Measurements from ENCODE around the gene LANCL3. TPM values are rescaled to one million over a fixed set of nuclear protein-coding genes. Genes with fewer than 3 reads are reported as not detected.

LANCL3 gene
- total RNA-seq, 1 experiment from 2014 or later, result 1.5 TPM

DNA sequence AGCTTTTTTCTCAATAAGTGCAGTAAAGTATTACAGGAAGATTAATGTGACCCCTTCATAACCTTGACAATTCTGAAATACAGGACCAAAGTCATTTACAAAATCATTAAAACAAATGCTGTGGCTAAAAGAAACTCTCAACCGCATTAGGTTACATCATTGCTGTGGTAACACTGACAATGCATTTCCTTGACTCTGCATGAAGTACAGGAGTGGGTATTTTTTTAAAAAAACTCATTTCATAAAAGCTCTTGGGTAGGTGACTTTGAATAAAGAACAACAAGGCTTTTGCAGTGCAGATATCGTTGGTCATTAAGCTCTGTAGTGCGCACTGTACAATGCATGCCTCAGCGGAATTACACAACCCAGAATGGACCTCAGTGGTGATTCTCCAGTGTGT lies 90.7 kb downstream of the LANCL3 start:
- H3K9me2 ChIP-seq (ENCODE audit: insufficient read depth), result no peaks in the 10 kb centered on the region
- TF ChIP-seq, protein P1, sequence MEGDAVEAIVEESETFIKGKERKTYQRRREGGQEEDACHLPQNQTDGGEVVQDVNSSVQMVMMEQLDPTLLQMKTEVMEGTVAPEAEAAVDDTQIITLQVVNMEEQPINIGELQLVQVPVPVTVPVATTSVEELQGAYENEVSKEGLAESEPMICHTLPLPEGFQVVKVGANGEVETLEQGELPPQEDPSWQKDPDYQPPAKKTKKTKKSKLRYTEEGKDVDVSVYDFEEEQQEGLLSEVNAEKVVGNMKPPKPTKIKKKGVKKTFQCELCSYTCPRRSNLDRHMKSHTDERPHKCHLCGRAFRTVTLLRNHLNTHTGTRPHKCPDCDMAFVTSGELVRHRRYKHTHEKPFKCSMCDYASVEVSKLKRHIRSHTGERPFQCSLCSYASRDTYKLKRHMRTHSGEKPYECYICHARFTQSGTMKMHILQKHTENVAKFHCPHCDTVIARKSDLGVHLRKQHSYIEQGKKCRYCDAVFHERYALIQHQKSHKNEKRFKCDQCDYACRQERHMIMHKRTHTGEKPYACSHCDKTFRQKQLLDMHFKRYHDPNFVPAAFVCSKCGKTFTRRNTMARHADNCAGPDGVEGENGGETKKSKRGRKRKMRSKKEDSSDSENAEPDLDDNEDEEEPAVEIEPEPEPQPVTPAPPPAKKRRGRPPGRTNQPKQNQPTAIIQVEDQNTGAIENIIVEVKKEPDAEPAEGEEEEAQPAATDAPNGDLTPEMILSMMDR (conservative IDR thresholded peaks at IDR 0.05), result no peak
- TF ChIP-seq EZH2 (IDR thresholded peaks at IDR 0.05; ENCODE audit: low read depth), result no peak
- no peaks in the 10 kb centered on the region for H3K9me3 ChIP-seq (ENCODE audit: insufficient read depth, low read depth)
- no peak overlapping the region for H3K27ac ChIP-seq
- no peaks in the 10 kb centered on the region for H3K79me2 ChIP-seq (ENCODE audit: low read depth)
- H3K36me3 ChIP-seq (ENCODE audit: low read depth), result no peaks in the 10 kb centered on the region
- no peak for DNase-seq
- ChIA-PET POLR2A (ENCODE audit: unreplicated experiment) (no interaction called here), CTCF (no interaction called here)
- no peaks in the 10 kb centered on the region for H3F3A ChIP-seq (ENCODE audit: insufficient read depth, low read depth)
- H3K4me1 ChIP-seq (replicated peaks; ENCODE audit: insufficient read depth), result no peaks in the 10 kb centered on the region
- H2AFZ ChIP-seq, result no peak overlapping the region
- intact Hi-C loops (cut with micrococcal nuclease; ENCODE audit: unreplicated experiment), result no loop called here
- H3K27me3 ChIP-seq (ENCODE audit: insufficient read depth, low read depth), result no peaks in the 10 kb centered on the region
- no peak overlapping the region for H3K4me2 ChIP-seq
- no TSS peak for BruUV-seq (replicated peaks)
- H3K4me3 ChIP-seq, result no peak overlapping the region
- H4K20me1 ChIP-seq (ENCODE audit: insufficient read depth), result no peaks in the 10 kb centered on the region

DNA sequence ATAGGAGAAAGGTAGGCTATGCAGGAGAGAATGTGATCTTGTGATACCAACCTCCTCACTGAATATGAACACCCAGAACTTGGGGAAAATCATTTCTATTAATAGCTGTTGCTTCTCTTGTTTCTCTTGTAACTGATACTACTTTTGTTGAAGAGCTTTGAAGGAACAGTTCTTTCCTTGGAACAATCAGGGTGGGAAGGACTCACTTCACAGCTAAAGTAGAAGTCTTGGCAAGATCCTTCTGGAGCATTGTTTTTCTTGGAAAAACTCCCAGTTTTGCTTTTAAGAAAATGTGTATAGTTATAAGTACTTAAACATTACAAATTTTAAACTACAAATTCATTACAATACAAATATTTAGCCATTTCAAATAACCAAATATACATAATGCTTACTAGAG lies 95.1 kb downstream of the LANCL3 start:
- Histone ChIP-seq H3F3A (ENCODE audit: insufficient read depth, low read depth) (no peaks in the 10 kb centered on the region), H3K9me3 (ENCODE audit: insufficient read depth, low read depth) (no peaks in the 10 kb centered on the region), H3K4me3 (no peak overlapping the region), H3K9me2 (ENCODE audit: insufficient read depth) (no peaks in the 10 kb centered on the region), H3K79me2 (ENCODE audit: low read depth) (no peaks in the 10 kb centered on the region), H3K36me3 (ENCODE audit: low read depth) (no peaks in the 10 kb centered on the region), H3K27ac (no peak overlapping the region), H3K4me2 (no peak overlapping the region), H3K4me1 (replicated peaks; ENCODE audit: insufficient read depth) (no peaks in the 10 kb centered on the region), H2AFZ (no peak overlapping the region), H4K20me1 (ENCODE audit: insufficient read depth) (no peaks in the 10 kb centered on the region), H3K27me3 (ENCODE audit: insufficient read depth, low read depth) (no peaks in the 10 kb centered on the region)
- ChIA-PET POLR2A (ENCODE audit: unreplicated experiment) (no interaction called here), CTCF (interaction anchor here (0.6 kb wide), 1 partner anchor 95 kb away, joined by 3 read pairs; no protein-coding TSS in a partner anchor)
- intact Hi-C loops (cut with micrococcal nuclease; ENCODE audit: unreplicated experiment), result no loop called here
- no peak for DNase-seq
- TF ChIP-seq, protein P1 (conservative IDR thresholded peaks at IDR 0.05), result no peak
- BruUV-seq (replicated peaks), result no TSS peak

DNA sequence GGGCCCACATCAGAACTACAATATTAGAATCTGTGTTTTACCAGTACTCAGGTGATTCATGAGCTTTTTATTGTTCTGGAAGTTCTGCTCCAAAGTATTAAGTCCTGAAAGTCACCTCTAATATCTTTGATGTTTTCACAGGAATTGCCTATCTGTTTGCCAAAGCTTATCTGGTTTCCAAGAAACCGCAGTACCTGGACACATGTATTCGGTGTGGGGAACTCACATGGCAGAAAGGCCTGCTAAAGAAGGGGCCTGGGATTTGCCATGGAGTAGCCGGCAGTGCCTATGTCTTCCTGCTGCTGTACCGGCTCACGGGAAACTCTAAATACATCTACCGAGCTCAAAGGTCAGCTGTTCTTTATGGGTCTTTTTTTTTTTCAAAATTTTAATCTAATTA lies 95.7 kb downstream of the LANCL3 start:
- H3K4me2 ChIP-seq, result no peak overlapping the region
- POLR2A ChIA-PET (ENCODE audit: unreplicated experiment), result no interaction called here

More for the DNA sequence above, 95.7 kb downstream of the LANCL3 start:
- intact Hi-C loops (cut with micrococcal nuclease; ENCODE audit: unreplicated experiment), result no loop called here
- no peak overlapping the region for H2AFZ ChIP-seq
- no peaks in the 10 kb centered on the region for H3K27me3 ChIP-seq (ENCODE audit: insufficient read depth, low read depth)
- H3F3A ChIP-seq (ENCODE audit: insufficient read depth, low read depth), result no peaks in the 10 kb centered on the region
- H3K36me3 ChIP-seq (ENCODE audit: low read depth), result no peaks in the 10 kb centered on the region
- no TSS peak for BruUV-seq (replicated peaks)
- H4K20me1 ChIP-seq (ENCODE audit: insufficient read depth), result no peaks in the 10 kb centered on the region
- H3K9me3 ChIP-seq (ENCODE audit: insufficient read depth, low read depth), result no peaks in the 10 kb centered on the region
- H3K79me2 ChIP-seq (ENCODE audit: low read depth), result no peaks in the 10 kb centered on the region
- H3K27ac ChIP-seq, result no peak overlapping the region
- DNase-seq, result no peak
- H3K4me1 ChIP-seq (replicated peaks; ENCODE audit: insufficient read depth), result no peaks in the 10 kb centered on the region
- H3K9me2 ChIP-seq (ENCODE audit: insufficient read depth), result no peaks in the 10 kb centered on the region
- no peak overlapping the region for H3K4me3 ChIP-seq
- TF ChIP-seq, protein P1 (conservative IDR thresholded peaks at IDR 0.05), result no peak
- CTCF ChIA-PET, result no interaction called here
